ENCODE data around the gene GLIS1.

Gene GLIS1

GRCh38 chr1:53530550-53530949 is 208.4 kb downstream of the GLIS1 start:
- no peak for DNase-seq (ENCODE audit: low read depth in 2 of 2)

GRCh38 chr1:53529555-53529954 is 209.4 kb downstream of the GLIS1 start:
- no peak for DNase-seq (ENCODE audit: low read depth in 2 of 2)

GRCh38 chr1:53527368-53527767 is 211.6 kb downstream of the GLIS1 start:
- no peak for DNase-seq (ENCODE audit: low read depth in 2 of 2)

- DNase-seq (ENCODE audit: low read depth in 2 of 2) = no peak
These were observed 212.4 kb downstream of the GLIS1 start for GRCh38 chr1:53526451-53527101.

- DNase-seq (ENCODE audit: low read depth in 2 of 2) = no peak
These were observed 213.4 kb downstream of the GLIS1 start for GRCh38 chr1:53525595-53525994.

GRCh38 chr1:53524428-53525375 is 214.3 kb downstream of the GLIS1 start:
- DNase-seq (ENCODE audit: low read depth in 2 of 2) = no peak

- DNase-seq (ENCODE audit: low read depth in 2 of 2) = no peak
These were observed 216.9 kb downstream of the GLIS1 start for GRCh38 chr1:53521924-53522552.

GRCh38 chr1:53520481-53520880 is 218.5 kb downstream of the GLIS1 start:
- no peak for DNase-seq (ENCODE audit: low read depth in 2 of 2)

- DNase-seq (ENCODE audit: low read depth in 2 of 2) = no peak
These were observed 219.5 kb downstream of the GLIS1 start for GRCh38 chr1:53519421-53519820.

- DNase-seq (ENCODE audit: low read depth in 2 of 2) = no peak
These were observed 220.2 kb downstream of the GLIS1 start for GRCh38 chr1:53518775-53519174.

- DNase-seq (ENCODE audit: low read depth in 2 of 2) = no peak
These were observed 221.1 kb downstream of the GLIS1 start for GRCh38 chr1:53517821-53518352.

GRCh38 chr1:53517109-53517508 is 221.9 kb downstream of the GLIS1 start:
- no peak for DNase-seq (ENCODE audit: low read depth in 2 of 2)

- no peak for DNase-seq (ENCODE audit: low read depth in 2 of 2)
These were observed 222.8 kb downstream of the GLIS1 start for GRCh38 chr1:53516181-53516580.

- no peak for DNase-seq (ENCODE audit: low read depth in 2 of 2)
These were observed 224.5 kb downstream of the GLIS1 start for GRCh38 chr1:53514436-53514835.

- no peak for DNase-seq (ENCODE audit: low read depth in 2 of 2)
These were observed 225.1 kb downstream of the GLIS1 start for GRCh38 chr1:53513846-53514245.

GRCh38 chr1:53512807-53513755 is 225.9 kb downstream of the GLIS1 start:
- DNase-seq (ENCODE audit: low read depth in 2 of 2) = no peak

- no peak for DNase-seq (ENCODE audit: low read depth in 2 of 2)
These were observed 226.8 kb downstream of the GLIS1 start for GRCh38 chr1:53511933-53512806.

- no peak for DNase-seq (ENCODE audit: low read depth in 2 of 2)
These were observed 227.5 kb downstream of the GLIS1 start for GRCh38 chr1:53511323-53511932.

GRCh38 chr1:53510215-53510614 is 228.7 kb downstream of the GLIS1 start:
- DNase-seq (ENCODE audit: low read depth in 2 of 2) = no peak

- no peak for DNase-seq (ENCODE audit: low read depth in 2 of 2)
These were observed 229.2 kb downstream of the GLIS1 start for GRCh38 chr1:53509775-53510174.

Measured in stimulated activated CD8-positive, alpha-beta memory T cell treated with anti-CD3 and anti-CD28 coated beads, Interleukin-2, amount 100 ng/mL, for 48 hours (primary cell).